ENCODE data around the gene SLC16A10.
"Not testable (repeated sequence)": the region's sequence is repeated elsewhere in the genome, so short reads cannot be mapped to it uniquely, and the experiment has no call there.

SLC16A10 gene

DNA sequence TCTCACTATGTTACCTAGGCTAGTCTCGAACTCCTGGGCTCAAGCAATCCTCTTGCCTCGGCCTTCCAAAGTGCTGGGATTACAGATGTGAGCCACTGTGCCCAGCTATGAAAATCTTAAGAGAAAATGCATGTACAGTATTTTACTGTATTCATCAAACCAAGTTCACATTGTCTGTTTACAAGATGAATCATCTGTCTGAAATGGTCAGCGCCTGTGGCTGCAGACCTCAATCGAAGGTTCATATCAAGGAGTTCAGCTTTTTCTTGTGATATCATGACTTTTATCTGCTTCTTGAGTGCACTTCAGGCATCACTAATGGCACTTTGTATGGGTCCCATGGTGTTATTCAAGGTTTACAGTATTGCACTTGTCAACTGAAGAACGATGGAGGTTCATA lies 155.1 kb downstream of the SLC16A10 start:
- TF ChIP-seq TAF1 (IDR thresholded peaks at IDR 0.05; ENCODE audit: borderline replicate concordance, low read depth, low read length) (no peak), POLR2A (IDR thresholded peaks at IDR 0.05; ENCODE audit: low read depth, low read length) (no peak), POLR2AphosphoS5 (IDR thresholded peaks at IDR 0.05; ENCODE audit: low read depth, low read length) (no peak)
- FAIRE-seq, result no peak
- no peak for DNase-seq (ENCODE audit: insufficient read length)

DNA sequence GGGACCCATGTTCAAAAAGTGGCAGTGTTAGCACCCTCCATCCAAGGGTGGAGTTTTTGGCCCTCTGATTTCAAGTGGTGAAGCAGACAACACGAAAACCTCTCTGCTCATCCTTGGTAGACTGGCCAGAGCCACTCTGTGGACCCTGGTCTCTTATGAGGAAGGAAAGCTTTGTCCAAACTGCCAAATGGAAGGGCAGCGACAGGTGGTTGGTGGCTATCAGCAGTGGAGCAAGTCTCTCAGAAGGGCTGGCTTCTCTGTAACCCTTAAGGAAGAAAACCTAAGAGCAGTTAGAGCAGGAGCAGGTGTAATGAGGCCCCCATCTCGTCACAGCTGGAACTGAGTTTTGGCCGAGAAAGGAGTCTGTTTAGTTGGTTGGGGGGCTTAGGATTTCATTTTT lies 155.8 kb downstream of the SLC16A10 start:
- TF ChIP-seq TAF1 (IDR thresholded peaks at IDR 0.05; ENCODE audit: borderline replicate concordance, low read depth, low read length), result no peak
- TF ChIP-seq POLR2A (IDR thresholded peaks at IDR 0.05; ENCODE audit: low read depth, low read length), result no peak
- TF ChIP-seq POLR2AphosphoS5 (IDR thresholded peaks at IDR 0.05; ENCODE audit: low read depth, low read length), result no peak
- no peak for DNase-seq (ENCODE audit: insufficient read length)
- FAIRE-seq, result no peak

DNA sequence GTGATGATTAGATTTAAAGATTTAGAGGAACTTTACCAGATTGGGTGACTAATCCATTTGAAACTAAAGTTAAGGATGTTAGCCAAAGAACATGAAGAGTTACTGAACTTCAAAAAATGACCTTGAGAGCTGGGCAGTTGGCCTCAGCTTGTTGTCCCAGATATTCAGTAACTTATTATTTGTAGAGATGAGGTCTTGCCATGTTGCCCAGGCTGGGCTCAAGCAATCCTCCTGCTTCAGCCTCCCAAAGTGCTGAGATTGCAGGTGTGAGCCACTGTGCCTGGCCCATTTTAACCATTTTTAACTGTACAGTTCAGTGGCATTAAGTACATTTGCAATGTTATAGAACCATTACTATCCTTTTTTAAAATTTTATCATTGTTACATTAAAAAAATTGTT lies 161.5 kb downstream of the SLC16A10 start:
- no peak for TF ChIP-seq POLR2AphosphoS5 (IDR thresholded peaks at IDR 0.05; ENCODE audit: low read depth, low read length)
- no peak for TF ChIP-seq POLR2A (IDR thresholded peaks at IDR 0.05; ENCODE audit: low read depth, low read length)
- TF ChIP-seq TAF1 (IDR thresholded peaks at IDR 0.05; ENCODE audit: borderline replicate concordance, low read depth, low read length), result no peak
- no peak for DNase-seq (ENCODE audit: insufficient read length)
- FAIRE-seq, result no peak

DNA sequence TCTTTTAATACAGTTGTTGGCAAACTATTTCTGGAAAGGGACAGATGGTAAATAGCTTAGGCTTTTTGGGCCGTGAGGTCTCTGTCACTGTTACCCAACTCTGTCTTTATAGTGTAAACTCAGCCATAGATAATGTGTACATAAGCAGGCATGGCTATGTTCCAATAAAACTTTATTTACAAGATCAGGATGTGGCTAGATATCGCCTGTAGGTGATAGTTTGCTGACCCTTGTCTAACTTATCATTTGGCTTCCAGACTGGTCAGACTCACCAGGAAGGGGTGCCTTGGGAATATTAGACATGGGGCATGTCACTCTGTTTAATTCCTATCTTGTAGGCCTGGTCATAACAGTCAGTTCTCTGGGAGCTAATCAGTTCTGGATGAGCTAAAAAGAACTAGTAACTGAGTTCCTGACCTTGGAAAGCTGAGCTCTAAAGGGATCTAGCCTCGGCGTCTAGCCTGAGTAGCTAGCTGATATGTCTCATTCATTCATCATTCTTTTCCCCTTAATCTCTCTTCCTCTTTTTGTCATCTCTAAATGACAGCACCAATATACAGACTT lies 163.6 kb downstream of the SLC16A10 start:
- DNase-seq (ENCODE audit: insufficient read length), result no peak
- TF ChIP-seq POLR2AphosphoS5 (IDR thresholded peaks at IDR 0.05; ENCODE audit: low read depth, low read length) (no peak), POLR2A (IDR thresholded peaks at IDR 0.05; ENCODE audit: low read depth, low read length) (no peak), TAF1 (IDR thresholded peaks at IDR 0.05; ENCODE audit: borderline replicate concordance, low read depth, low read length) (no peak)
- FAIRE-seq, result no peak

DNA sequence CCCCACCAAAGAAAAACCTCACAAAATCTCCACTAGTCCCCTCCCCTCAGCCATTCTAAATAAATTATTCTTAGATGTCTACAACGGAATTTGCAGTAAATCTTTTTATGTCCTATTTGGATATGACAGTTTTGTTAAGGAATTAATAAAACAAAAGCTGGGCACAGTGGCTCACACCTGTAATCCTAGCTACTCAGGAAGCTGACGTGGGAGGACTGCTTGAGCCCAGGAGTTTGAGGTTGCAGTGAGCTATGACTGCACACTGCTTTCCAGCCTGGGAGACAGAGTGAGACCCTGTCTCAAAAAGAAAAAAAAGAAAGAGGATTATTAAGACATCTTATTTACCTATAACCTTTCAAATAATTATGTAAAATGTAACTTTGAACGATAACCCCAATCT lies 165.4 kb downstream of the SLC16A10 start:
- TF ChIP-seq TAF1 (IDR thresholded peaks at IDR 0.05; ENCODE audit: borderline replicate concordance, low read depth, low read length) (no peak), POLR2A (IDR thresholded peaks at IDR 0.05; ENCODE audit: low read depth, low read length) (no peak), POLR2AphosphoS5 (IDR thresholded peaks at IDR 0.05; ENCODE audit: low read depth, low read length) (no peak)
- FAIRE-seq, result no peak

DNA sequence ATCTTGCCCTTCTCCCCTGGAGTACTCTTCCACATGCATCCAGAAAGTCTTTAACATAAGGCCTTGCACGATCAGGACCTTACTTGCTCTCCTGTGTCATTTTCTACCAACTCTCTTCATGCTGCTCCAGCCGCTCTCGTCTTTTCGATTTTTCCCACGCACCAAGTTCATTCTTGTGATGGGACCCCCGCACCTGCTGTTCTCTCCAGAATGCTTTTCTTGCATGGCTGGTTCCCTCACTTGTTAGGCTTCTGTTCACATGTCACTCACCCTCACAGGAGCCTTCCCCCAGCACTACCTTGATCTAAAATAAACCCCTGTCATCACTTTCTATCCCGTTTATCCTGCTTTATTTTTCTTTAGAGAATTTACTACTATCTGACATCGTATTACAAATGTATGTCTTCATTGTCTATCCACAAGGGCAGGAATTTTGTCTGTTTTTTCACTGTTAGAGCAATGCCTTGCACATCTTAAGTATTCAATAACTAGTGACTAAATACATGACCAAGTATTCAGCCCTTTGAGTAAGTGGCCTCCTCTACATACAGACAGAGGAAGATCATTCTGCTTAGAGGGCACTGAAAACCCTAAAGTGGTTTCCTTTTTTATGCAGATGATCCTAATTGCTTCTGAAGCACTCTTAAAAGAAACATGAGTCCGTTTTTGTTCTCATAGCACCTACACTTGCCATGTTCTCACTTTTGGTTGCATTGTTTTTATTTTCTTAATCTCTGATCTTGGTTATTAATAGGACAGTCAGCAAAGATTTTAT lies 166.9 kb downstream of the SLC16A10 start:
- FAIRE-seq (no peak), DNase-seq (ENCODE audit: insufficient read length) (no peak)
- TF ChIP-seq POLR2AphosphoS5 (IDR thresholded peaks at IDR 0.05; ENCODE audit: low read depth, low read length), result no peak
- no peak for TF ChIP-seq TAF1 (IDR thresholded peaks at IDR 0.05; ENCODE audit: borderline replicate concordance, low read depth, low read length)
- TF ChIP-seq POLR2A (IDR thresholded peaks at IDR 0.05; ENCODE audit: low read depth, low read length), result no peak

More for the DNA sequence above, 165.4 kb downstream of the SLC16A10 start:
- DNase-seq (ENCODE audit: insufficient read length), result no peak

DNA sequence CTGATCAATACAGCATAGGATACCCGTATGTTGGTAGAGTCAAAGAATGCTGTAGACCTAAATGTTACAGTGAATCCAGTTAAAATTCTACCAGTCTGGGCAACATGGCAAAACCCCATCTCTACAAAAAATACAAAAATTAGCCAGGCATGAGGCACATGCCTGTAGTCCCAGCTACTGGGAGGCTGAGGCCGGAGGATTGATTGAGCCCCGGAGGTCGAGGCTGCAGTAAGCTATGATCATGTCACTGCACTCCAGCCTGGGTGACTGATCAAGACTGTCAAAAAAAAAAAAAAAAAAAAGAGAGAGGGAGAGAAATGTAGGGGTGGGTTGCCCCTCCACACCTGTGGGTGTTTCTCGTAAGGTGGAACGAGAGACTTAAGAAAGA lies 167.5 kb downstream of the SLC16A10 start:
- DNase-seq (ENCODE audit: insufficient read length) (no peak), FAIRE-seq (no peak)
- TF ChIP-seq POLR2A (IDR thresholded peaks at IDR 0.05; ENCODE audit: low read depth, low read length) (no peak), POLR2AphosphoS5 (IDR thresholded peaks at IDR 0.05; ENCODE audit: low read depth, low read length) (no peak), TAF1 (IDR thresholded peaks at IDR 0.05; ENCODE audit: borderline replicate concordance, low read depth, low read length) (no peak)

DNA sequence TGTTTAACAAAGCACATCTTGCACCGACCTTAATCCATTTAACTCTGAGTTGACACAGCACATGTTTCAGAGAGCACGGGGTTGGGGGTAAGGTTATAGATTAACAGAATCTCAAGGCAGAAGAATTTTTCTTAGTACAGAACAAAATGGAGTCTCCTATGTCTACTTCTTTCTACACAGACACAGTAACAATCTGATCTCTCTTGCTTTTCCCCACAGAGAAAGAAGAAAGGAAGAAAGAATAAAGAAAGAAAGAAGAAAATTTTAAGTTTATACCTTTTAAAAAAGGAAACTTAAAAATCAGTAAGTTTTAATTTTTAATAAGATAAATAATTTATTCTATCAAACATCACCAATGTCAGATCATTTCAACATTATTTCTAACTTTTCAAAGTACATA lies 168.5 kb downstream of the SLC16A10 start:
- not testable (repeated sequence) for FAIRE-seq; DNase-seq (ENCODE audit: insufficient read length)

DNA sequence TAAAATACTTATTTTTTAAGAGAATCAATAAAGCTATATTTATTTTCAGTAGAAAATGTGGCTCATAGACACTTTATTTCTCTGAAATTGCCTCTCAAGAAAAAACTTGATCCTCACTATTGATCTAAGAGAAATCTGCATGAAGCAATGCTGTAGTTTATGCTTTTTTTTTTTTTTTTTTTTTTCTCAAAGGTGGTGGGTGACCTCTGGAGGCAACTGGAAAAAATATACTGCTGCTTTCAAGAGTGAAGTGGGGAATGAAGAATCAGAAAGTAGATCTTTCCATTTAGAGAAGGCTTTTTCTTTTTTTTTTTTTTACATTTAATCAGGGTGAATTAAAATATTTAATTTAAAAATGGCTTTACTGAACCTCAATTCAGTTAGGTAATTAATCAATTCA lies 169.3 kb downstream of the SLC16A10 start:
- DNase-seq (ENCODE audit: insufficient read length) (no peak), FAIRE-seq (no peak)

DNA sequence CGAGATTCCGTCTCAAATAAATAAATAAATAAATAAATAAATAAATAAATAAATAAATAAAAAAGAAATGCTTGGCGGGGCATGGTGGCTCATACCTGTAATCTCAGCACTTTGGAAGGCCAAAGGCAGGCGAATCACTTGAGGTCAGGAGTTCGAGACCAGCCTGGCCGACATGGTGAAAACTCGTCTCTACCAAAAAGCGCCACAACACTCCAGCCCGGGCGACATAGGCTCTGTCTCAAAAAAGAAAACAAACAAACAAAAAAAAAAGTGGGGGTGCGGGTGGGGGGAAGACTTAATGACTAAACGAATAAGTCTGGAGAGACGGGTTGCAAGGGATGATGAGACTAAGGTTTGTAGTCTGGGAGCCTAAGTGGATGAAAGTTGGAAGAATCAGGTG lies 170.7 kb downstream of the SLC16A10 start:
- FAIRE-seq, result no peak

More for the DNA sequence above, 169.3 kb downstream of the SLC16A10 start:
- TF ChIP-seq POLR2AphosphoS5 (IDR thresholded peaks at IDR 0.05; ENCODE audit: low read depth, low read length) (no peak), TAF1 (IDR thresholded peaks at IDR 0.05; ENCODE audit: borderline replicate concordance, low read depth, low read length) (no peak), POLR2A (IDR thresholded peaks at IDR 0.05; ENCODE audit: low read depth, low read length) (no peak)

DNA sequence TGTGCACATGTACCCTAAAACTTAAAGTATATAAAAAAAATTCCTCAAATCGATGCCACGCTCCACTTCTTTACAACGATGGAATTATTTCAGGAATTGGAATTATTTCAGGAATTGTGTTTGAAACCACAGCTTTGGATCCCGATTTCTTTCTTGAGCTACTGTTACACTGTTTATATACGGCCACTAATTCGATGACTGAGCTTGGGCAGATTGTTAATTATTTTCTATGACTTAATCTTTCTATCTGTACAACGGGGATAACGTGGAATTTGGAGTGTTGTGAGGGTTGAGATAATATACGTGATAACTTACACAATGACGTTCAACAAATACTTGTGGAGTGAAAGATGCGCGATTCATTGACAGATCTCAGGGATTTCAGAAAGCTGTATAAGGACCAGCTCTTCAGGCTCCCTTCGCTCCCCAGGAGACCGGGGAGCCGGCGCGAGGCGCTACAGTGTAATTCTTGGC lies 171.3 kb downstream of the SLC16A10 start:
- DNase-seq (ENCODE audit: insufficient read length) (peak; percentile 11), FAIRE-seq (no peak)
- TF ChIP-seq POLR2AphosphoS5 (IDR thresholded peaks at IDR 0.05; ENCODE audit: low read depth, low read length) (no peak), POLR2A (IDR thresholded peaks at IDR 0.05; ENCODE audit: low read depth, low read length) (no peak), TAF1 (IDR thresholded peaks at IDR 0.05; ENCODE audit: borderline replicate concordance, low read depth, low read length) (no peak)

More for the DNA sequence above, 170.7 kb downstream of the SLC16A10 start:
- no peak for TF ChIP-seq POLR2A (IDR thresholded peaks at IDR 0.05; ENCODE audit: low read depth, low read length)
- TF ChIP-seq POLR2AphosphoS5 (IDR thresholded peaks at IDR 0.05; ENCODE audit: low read depth, low read length), result no peak
- TF ChIP-seq TAF1 (IDR thresholded peaks at IDR 0.05; ENCODE audit: borderline replicate concordance, low read depth, low read length), result no peak
- no peak for DNase-seq (ENCODE audit: insufficient read length)

All from GM12892 (cell line).